Epidermal melanocyte (primary cell): ENCODE measurements around the gene GTF2F1.
"Not testable (repeated sequence)": the region's sequence is repeated elsewhere in the genome, so short reads cannot be mapped to it uniquely, and the experiment has no call there.

Source experiments
- DNase-seq: peaks from one replicate; pipeline ENCODE4 v3.0.0; 2011; ENCODE audit warnings: low spot score; ENCODE audit not compliant: insufficient read length

The GTF2F1 gene

GRCh38 chr19:6417713-6418561 lies 25.0 kb upstream of the GTF2F1 start:
- DNase-seq = no peak

- DNase-seq = no peak
These were observed 23.9 kb upstream of the GTF2F1 start for GRCh38 chr19:6416658-6417405.

GRCh38 chr19:6415591-6416190 lies 22.7 kb upstream of the GTF2F1 start:
- DNase-seq = no peak

- no peak for DNase-seq
These were observed 22.0 kb upstream of the GTF2F1 start for GRCh38 chr19:6414793-6415590.

- DNase-seq = no peak
These were observed 21.0 kb upstream of the GTF2F1 start for GRCh38 chr19:6413721-6414643.

GRCh38 chr19:6413291-6413690 lies 20.3 kb upstream of the GTF2F1 start:
- no peak for DNase-seq

- peak; percentile 18 for DNase-seq
These were observed 19.6 kb upstream of the GTF2F1 start for GRCh38 chr19:6412447-6413091.

- peak; percentile 11 for DNase-seq
These were observed 19.1 kb upstream of the GTF2F1 start for GRCh38 chr19:6412061-6412446.

GRCh38 chr19:6409346-6409745 lies 16.4 kb upstream of the GTF2F1 start:
- DNase-seq = no peak

- DNase-seq = no peak
These were observed 13.4 kb upstream of the GTF2F1 start for GRCh38 chr19:6406401-6406800.

GRCh38 chr19:6402837-6403608 lies 10.1 kb upstream of the GTF2F1 start:
- DNase-seq = no peak

- DNase-seq = no peak
These were observed 9.1 kb upstream of the GTF2F1 start for GRCh38 chr19:6402058-6402457.

- not testable (repeated sequence) for DNase-seq
These were observed 7.3 kb upstream of the GTF2F1 start for GRCh38 chr19:6400062-6400944.

- no peak for DNase-seq
These were observed 3.3 kb upstream of the GTF2F1 start for GRCh38 chr19:6396305-6396704.

GRCh38 chr19:6394831-6395230 lies 1.9 kb upstream of the GTF2F1 start:
- DNase-seq = no peak

GRCh38 chr19:6393983-6394412 lies 1.0 kb upstream of the GTF2F1 start:
- no peak for DNase-seq

GRCh38 chr19:6392221-6393073 lies 517 bp downstream of the GTF2F1 start:
- DNase-seq = no peak
